ENCODE measurements around the gene MYZAP.

MYZAP gene

GRCh38 chr15:57605491-57605890, 13.8 kb downstream of the MYZAP start:
- Histone ChIP-seq H3K4me1 (ENCODE audit: control insufficient read depth in 1 of 2, insufficient read depth in 1 of 2, low read depth in 1 of 2, low read length in 1 of 2) (no peaks in the 10 kb centered on the region), H3K27ac (no peak overlapping the region), H3K27me3 (no peaks in the 10 kb centered on the region), H3K9me3 (no peaks in the 10 kb centered on the region), H3K4me3 (ENCODE audit: low read depth in 1 of 2, low read length in 1 of 2) (no peak overlapping the region), H3K36me3 (no peaks in the 10 kb centered on the region)
- TF ChIP-seq, protein P1, sequence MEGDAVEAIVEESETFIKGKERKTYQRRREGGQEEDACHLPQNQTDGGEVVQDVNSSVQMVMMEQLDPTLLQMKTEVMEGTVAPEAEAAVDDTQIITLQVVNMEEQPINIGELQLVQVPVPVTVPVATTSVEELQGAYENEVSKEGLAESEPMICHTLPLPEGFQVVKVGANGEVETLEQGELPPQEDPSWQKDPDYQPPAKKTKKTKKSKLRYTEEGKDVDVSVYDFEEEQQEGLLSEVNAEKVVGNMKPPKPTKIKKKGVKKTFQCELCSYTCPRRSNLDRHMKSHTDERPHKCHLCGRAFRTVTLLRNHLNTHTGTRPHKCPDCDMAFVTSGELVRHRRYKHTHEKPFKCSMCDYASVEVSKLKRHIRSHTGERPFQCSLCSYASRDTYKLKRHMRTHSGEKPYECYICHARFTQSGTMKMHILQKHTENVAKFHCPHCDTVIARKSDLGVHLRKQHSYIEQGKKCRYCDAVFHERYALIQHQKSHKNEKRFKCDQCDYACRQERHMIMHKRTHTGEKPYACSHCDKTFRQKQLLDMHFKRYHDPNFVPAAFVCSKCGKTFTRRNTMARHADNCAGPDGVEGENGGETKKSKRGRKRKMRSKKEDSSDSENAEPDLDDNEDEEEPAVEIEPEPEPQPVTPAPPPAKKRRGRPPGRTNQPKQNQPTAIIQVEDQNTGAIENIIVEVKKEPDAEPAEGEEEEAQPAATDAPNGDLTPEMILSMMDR (IDR thresholded peaks at IDR 0.05): no peak

- Histone ChIP-seq H3K4me1 (ENCODE audit: control insufficient read depth in 1 of 2, insufficient read depth in 1 of 2, low read depth in 1 of 2, low read length in 1 of 2) (no peaks in the 10 kb centered on the region), H3K9me3 (no peaks in the 10 kb centered on the region), H3K27ac (no peak overlapping the region), H3K27me3 (no peaks in the 10 kb centered on the region), H3K36me3 (no peaks in the 10 kb centered on the region), H3K4me3 (ENCODE audit: low read depth in 1 of 2, low read length in 1 of 2) (no peak overlapping the region)
- TF ChIP-seq, protein P1 (IDR thresholded peaks at IDR 0.05): no peak
Measured at GRCh38 chr15:57606048-57606447, 14.3 kb downstream of the MYZAP start.

- Histone ChIP-seq H3K4me3 (ENCODE audit: low read depth in 1 of 2, low read length in 1 of 2) (no peak overlapping the region), H3K4me1 (ENCODE audit: control insufficient read depth in 1 of 2, insufficient read depth in 1 of 2, low read depth in 1 of 2, low read length in 1 of 2) (no peaks in the 10 kb centered on the region), H3K36me3 (no peaks in the 10 kb centered on the region), H3K9me3 (no peaks in the 10 kb centered on the region), H3K27me3 (no peaks in the 10 kb centered on the region), H3K27ac (no peak overlapping the region)
- TF ChIP-seq, protein P1 (IDR thresholded peaks at IDR 0.05): no peak
Measured at GRCh38 chr15:57606816-57607215, 15.1 kb downstream of the MYZAP start.

GRCh38 chr15:57607570-57608000, 15.9 kb downstream of the MYZAP start:
- Histone ChIP-seq H3K4me3 (ENCODE audit: low read depth in 1 of 2, low read length in 1 of 2) (no peak overlapping the region), H3K4me1 (ENCODE audit: control insufficient read depth in 1 of 2, insufficient read depth in 1 of 2, low read depth in 1 of 2, low read length in 1 of 2) (no peaks in the 10 kb centered on the region), H3K27me3 (no peaks in the 10 kb centered on the region), H3K27ac (no peak overlapping the region), H3K9me3 (no peaks in the 10 kb centered on the region), H3K36me3 (no peaks in the 10 kb centered on the region)
- TF ChIP-seq, protein P1 (IDR thresholded peaks at IDR 0.05): no peak

GRCh38 chr15:57609805-57610529, 18.3 kb downstream of the MYZAP start:
- H3K9me3 ChIP-seq: no peaks in the 10 kb centered on the region
- H3K27me3 ChIP-seq: no peaks in the 10 kb centered on the region
- no peak overlapping the region for H3K4me3 ChIP-seq (ENCODE audit: low read depth in 1 of 2, low read length in 1 of 2)
- H3K27ac ChIP-seq: no peak overlapping the region
- TF ChIP-seq, protein P1 (IDR thresholded peaks at IDR 0.05): no peak
- H3K36me3 ChIP-seq: no peaks in the 10 kb centered on the region
- no peaks in the 10 kb centered on the region for H3K4me1 ChIP-seq (ENCODE audit: control insufficient read depth in 1 of 2, insufficient read depth in 1 of 2, low read depth in 1 of 2, low read length in 1 of 2)

All from neutrophil (primary cell).